ENCODE results near the gene CNTLN. TPM values are rescaled to one million over a fixed set of nuclear protein-coding genes. Genes with fewer than 3 reads are reported as not detected.
"Not testable (repeated sequence)": the region's sequence is repeated elsewhere in the genome, so short reads cannot be mapped to it uniquely, and the experiment has no call there.

The CNTLN gene
- total RNA-seq, 1 donor from 2014 or later, result 20.5 TPM

GRCh38 chr9:17177496-17177895 lies 42.7 kb downstream of the CNTLN start:
- DNase-seq, result not testable (repeated sequence)

- DNase-seq, result no peak
Measured at GRCh38 chr9:17185481-17186029, 50.7 kb downstream of the CNTLN start.

- DNase-seq, result no peak
Measured at GRCh38 chr9:17191082-17191481, 56.2 kb downstream of the CNTLN start.

- DNase-seq, result no peak
Measured at GRCh38 chr9:17204611-17205152, 69.8 kb downstream of the CNTLN start.

- DNase-seq, result no peak
Measured at GRCh38 chr9:17216011-17216410, 81.2 kb downstream of the CNTLN start.

- no peak for DNase-seq
Measured at GRCh38 chr9:17216646-17217045, 81.8 kb downstream of the CNTLN start.

GRCh38 chr9:17217272-17217671 lies 82.4 kb downstream of the CNTLN start:
- DNase-seq, result no peak

- DNase-seq, result no peak
Measured at GRCh38 chr9:17219261-17219660, 84.4 kb downstream of the CNTLN start.

GRCh38 chr9:17222932-17223331 lies 88.1 kb downstream of the CNTLN start:
- DNase-seq, result no peak

GRCh38 chr9:17225407-17225806 lies 90.6 kb downstream of the CNTLN start:
- DNase-seq, result no peak

- DNase-seq, result no peak
Measured at GRCh38 chr9:17229945-17230560, 95.2 kb downstream of the CNTLN start.

GRCh38 chr9:17230646-17231045 lies 95.8 kb downstream of the CNTLN start:
- no peak for DNase-seq

- DNase-seq, result no peak
Measured at GRCh38 chr9:17236147-17236546, 101.3 kb downstream of the CNTLN start.

GRCh38 chr9:17246770-17247169 lies 111.9 kb downstream of the CNTLN start:
- no peak for DNase-seq

GRCh38 chr9:17251100-17251499 lies 116.3 kb downstream of the CNTLN start:
- no peak for DNase-seq

- DNase-seq, result not testable (repeated sequence)
Measured at GRCh38 chr9:17268531-17269188, 133.8 kb downstream of the CNTLN start.

- no peak for DNase-seq
Measured at GRCh38 chr9:17269799-17270198, 135.0 kb downstream of the CNTLN start.

- no peak for DNase-seq
Measured at GRCh38 chr9:17272536-17272935, 137.7 kb downstream of the CNTLN start.

GRCh38 chr9:17280350-17281012 lies 145.6 kb downstream of the CNTLN start:
- DNase-seq, result no peak

GRCh38 chr9:17290673-17291072 lies 155.8 kb downstream of the CNTLN start:
- not testable (repeated sequence) for DNase-seq

GRCh38 chr9:17291766-17292165 lies 156.9 kb downstream of the CNTLN start:
- no peak for DNase-seq

- no peak for DNase-seq
Measured at GRCh38 chr9:17293685-17294084, 158.8 kb downstream of the CNTLN start.

All from tongue (tissue), 2 donors.